Non-pigmented ciliary epithelial cell (primary cell): Measurements from ENCODE around the gene SERPINB2.

Experiments
- DNase-seq: peaks from one replicate; pipeline ENCODE4 v3.0.0-alpha.2; 2010; ENCODE audit warnings: low read depth

SERPINB2 gene

GRCh38 chr18:63887424-63887823, at the start of gene SERPINB2:
Gene SERPINB2 (plus strand): TSS chr18:63887705. CDS start chr18:63891445, 3,740 bp downstream.
- no peak for DNase-seq

GRCh38 chr18:63843008-63843407, 44.5 kb upstream of the SERPINB2 start:
- no peak for DNase-seq

- DNase-seq, result no peak
These were observed 43.3 kb upstream of the SERPINB2 start for GRCh38 chr18:63844254-63844653.

- no peak for DNase-seq
These were observed 39.3 kb upstream of the SERPINB2 start for GRCh38 chr18:63848159-63848558.

GRCh38 chr18:63850020-63850419, 37.5 kb upstream of the SERPINB2 start:
- no peak for DNase-seq

- DNase-seq, result no peak
These were observed 36.9 kb upstream of the SERPINB2 start for GRCh38 chr18:63850636-63851035.

GRCh38 chr18:63858456-63858855, 29.0 kb upstream of the SERPINB2 start:
- no peak for DNase-seq

GRCh38 chr18:63859781-63860475, 27.6 kb upstream of the SERPINB2 start:
- no peak for DNase-seq

- no peak for DNase-seq
These were observed 27.0 kb upstream of the SERPINB2 start for GRCh38 chr18:63860531-63860930.

- no peak for DNase-seq
These were observed 20.0 kb upstream of the SERPINB2 start for GRCh38 chr18:63867368-63868125.

GRCh38 chr18:63868546-63868945, 19.0 kb upstream of the SERPINB2 start:
- no peak for DNase-seq

GRCh38 chr18:63869374-63869773, 18.1 kb upstream of the SERPINB2 start:
- DNase-seq, result no peak

GRCh38 chr18:63869851-63870250, 17.7 kb upstream of the SERPINB2 start:
- no peak for DNase-seq

GRCh38 chr18:63871836-63872235, 15.7 kb upstream of the SERPINB2 start:
- DNase-seq, result no peak

GRCh38 chr18:63872586-63872985, 14.9 kb upstream of the SERPINB2 start:
- DNase-seq, result no peak

- no peak for DNase-seq
These were observed 9.2 kb upstream of the SERPINB2 start for GRCh38 chr18:63878343-63878742.

- DNase-seq, result no peak
These were observed 8.6 kb upstream of the SERPINB2 start for GRCh38 chr18:63878925-63879324.

- DNase-seq, result no peak
These were observed 7.8 kb upstream of the SERPINB2 start for GRCh38 chr18:63879709-63880108.

- no peak for DNase-seq
These were observed 5.7 kb upstream of the SERPINB2 start for GRCh38 chr18:63881851-63882250.

- peak; percentile 96 for DNase-seq
These were observed 5.0 kb upstream of the SERPINB2 start for GRCh38 chr18:63882333-63883141.

- no peak for DNase-seq
These were observed 3.9 kb upstream of the SERPINB2 start for GRCh38 chr18:63883617-63884016.

GRCh38 chr18:63888470-63889190, 1.1 kb downstream of the SERPINB2 start:
- DNase-seq, result no peak
